Measurements from ENCODE around the gene AMBRA1. TPM values are rescaled to one million over a fixed set of nuclear protein-coding genes. Genes with fewer than 3 reads are reported as not detected.

AMBRA1 gene
- total RNA-seq, 1 experiment from 2014 or later = 15.8 TPM

- CTCF ChIA-PET = no interaction called here
- TF ChIP-seq EZH2 (IDR thresholded peaks at IDR 0.05; ENCODE audit: low read length, unreplicated experiment) = no peak
- no peak for TF ChIP-seq CTCF (conservative IDR thresholded peaks at IDR 0.05; ENCODE audit: low read depth, low read length)
- TF ChIP-seq EZH2phosphoT487 (IDR thresholded peaks at IDR 0.05; ENCODE audit: borderline replicate concordance, low read length) = no peak
Observed at GRCh38 chr11:46551261-46551660, 42.6 kb downstream of the AMBRA1 start.

GRCh38 chr11:46547579-46547978, 46.2 kb downstream of the AMBRA1 start:
- no peak overlapping the region for H3K4me2 ChIP-seq (ENCODE audit: low read length)
- H3F3A ChIP-seq (ENCODE audit: low read length, unreplicated experiment) = no peaks in the 10 kb centered on the region
- intact Hi-C loops (cut with micrococcal nuclease) = no loop called here
- TF ChIP-seq EZH2phosphoT487 (IDR thresholded peaks at IDR 0.05; ENCODE audit: borderline replicate concordance, low read length) = no peak
- no peak for TF ChIP-seq EZH2 (IDR thresholded peaks at IDR 0.05; ENCODE audit: low read length, unreplicated experiment)
- no peak for TF ChIP-seq CTCF (conservative IDR thresholded peaks at IDR 0.05; ENCODE audit: low read depth, low read length)
- ChIA-PET POLR2A (ENCODE audit: unreplicated experiment) (no interaction called here), CTCF (interaction anchor here (0.6 kb wide), 1 partner anchor 1624 kb away, joined by 4 read pairs; no protein-coding TSS in a partner anchor)
- no peaks in the 10 kb centered on the region for H3K9me3 ChIP-seq (ENCODE audit: low read length)
- peaks cover 7% of the 10 kb centered on the region; the same call in 1 of the 2 replicates for H3K36me3 ChIP-seq (ENCODE audit: low read depth, low read length)
- no peaks in the 10 kb centered on the region for H3K27me3 ChIP-seq (ENCODE audit: low read length)
- DNase-seq (no peak), ATAC-seq (no peak)
- no peaks in the 10 kb centered on the region for H3K9me2 ChIP-seq (replicated peaks; ENCODE audit: low read length)
- no peak overlapping the region for H3K4me3 ChIP-seq (ENCODE audit: low read length)
- no peak overlapping the region for H2AFZ ChIP-seq (ENCODE audit: low read length)
- no peak overlapping the region for H3K9ac ChIP-seq (ENCODE audit: low read length)
- H3K4me1 ChIP-seq (ENCODE audit: insufficient read depth, low read length) = no peaks in the 10 kb centered on the region
- H3K27ac ChIP-seq (ENCODE audit: low read length) = no peak overlapping the region
- H4K20me1 ChIP-seq (ENCODE audit: low read length) = no peaks in the 10 kb centered on the region
- no TSS peak for BruUV-seq (replicated peaks)
- peaks cover 38% of the 10 kb centered on the region for H3K79me2 ChIP-seq (ENCODE audit: low read length)

More at GRCh38 chr11:46551261-46551660, 42.6 kb downstream of the AMBRA1 start:
- H3K4me2 ChIP-seq (ENCODE audit: low read length) = no peak overlapping the region
- no peak overlapping the region for H2AFZ ChIP-seq (ENCODE audit: low read length)
- POLR2A ChIA-PET (ENCODE audit: unreplicated experiment) = no interaction called here
- H3K36me3 ChIP-seq (ENCODE audit: low read depth, low read length) = no peaks in the 10 kb centered on the region; the same call in 1 of the 2 replicates
- H3K4me1 ChIP-seq (ENCODE audit: insufficient read depth, low read length) = peaks cover 25% of the 10 kb centered on the region
- no peak for DNase-seq
- ATAC-seq = no peak
- peaks cover 11% of the 10 kb centered on the region for H4K20me1 ChIP-seq (ENCODE audit: low read length)
- intact Hi-C loops (cut with micrococcal nuclease) = no loop called here
- H3K9me3 ChIP-seq (ENCODE audit: low read length) = no peaks in the 10 kb centered on the region
- H3F3A ChIP-seq (ENCODE audit: low read length, unreplicated experiment) = peaks cover 6% of the 10 kb centered on the region
- no TSS peak for BruUV-seq (replicated peaks)
- H3K9ac ChIP-seq (ENCODE audit: low read length) = no peak overlapping the region
- H3K4me3 ChIP-seq (ENCODE audit: low read length) = no peak overlapping the region
- H3K79me2 ChIP-seq (ENCODE audit: low read length) = peaks cover 69% of the 10 kb centered on the region
- no peak overlapping the region for H3K27ac ChIP-seq (ENCODE audit: low read length)
- H3K9me2 ChIP-seq (replicated peaks; ENCODE audit: low read length) = no peaks in the 10 kb centered on the region
- H3K27me3 ChIP-seq (ENCODE audit: low read length) = no peaks in the 10 kb centered on the region

- no peak overlapping the region for H3K4me2 ChIP-seq (ENCODE audit: low read length)
- no peak overlapping the region for H3K27ac ChIP-seq (ENCODE audit: low read length)
- H4K20me1 ChIP-seq (ENCODE audit: low read length) = no peaks in the 10 kb centered on the region
- no peak for TF ChIP-seq EZH2 (IDR thresholded peaks at IDR 0.05; ENCODE audit: low read length, unreplicated experiment)
- TF ChIP-seq CTCF (conservative IDR thresholded peaks at IDR 0.05; ENCODE audit: low read depth, low read length) = no peak
- TF ChIP-seq EZH2phosphoT487 (IDR thresholded peaks at IDR 0.05; ENCODE audit: borderline replicate concordance, low read length) = no peak
- ChIA-PET CTCF (no interaction called here), POLR2A (ENCODE audit: unreplicated experiment) (no interaction called here)
- H3K79me2 ChIP-seq (ENCODE audit: low read length) = 0 out of 2 replicates have a peak, but pooled peaks cover 5% of the 10 kb centered on the region
- no peaks in the 10 kb centered on the region for H3K9me2 ChIP-seq (replicated peaks; ENCODE audit: low read length)
- no TSS peak for BruUV-seq (replicated peaks)
- peaks cover 15% of the 10 kb centered on the region; the same call in 1 of the 2 replicates for H3K36me3 ChIP-seq (ENCODE audit: low read depth, low read length)
- H3K4me1 ChIP-seq (ENCODE audit: insufficient read depth, low read length) = no peaks in the 10 kb centered on the region
- no peaks in the 10 kb centered on the region for H3F3A ChIP-seq (ENCODE audit: low read length, unreplicated experiment)
- H3K9ac ChIP-seq (ENCODE audit: low read length) = no peak overlapping the region
- no peaks in the 10 kb centered on the region for H3K27me3 ChIP-seq (ENCODE audit: low read length)
- ATAC-seq (no peak), DNase-seq (no peak)
- H3K4me3 ChIP-seq (ENCODE audit: low read length) = no peak overlapping the region
- no peak overlapping the region for H2AFZ ChIP-seq (ENCODE audit: low read length)
- H3K9me3 ChIP-seq (ENCODE audit: low read length) = no peaks in the 10 kb centered on the region
- intact Hi-C loops (cut with micrococcal nuclease) = no loop called here
Observed at GRCh38 chr11:46543564-46543963, 50.3 kb downstream of the AMBRA1 start.
